Liver (tissue), 9 donors: Measurements from ENCODE around the gene RAB17. TPM values are rescaled to one million over a fixed set of nuclear protein-coding genes. Genes with fewer than 3 reads are reported as not detected.

Experiments
- DNase-seq: peaks from one replicate; pipeline ENCODE4 v3.0.0-alpha.2; 2017; ENCODE audit warnings: low spot score
- H3K27ac ChIP-seq, 2 donors: one replicate each; pipeline ENCODE4 v1.7.0; 2013; ENCODE audit warnings: inconsistent platforms in 2 of 2, low read length in 2 of 2, control low read depth in 1 of 2, low read depth in 1 of 2, mild to moderate bottlenecking in 1 of 2
- H3K27me3 ChIP-seq, 4 donors: one replicate each; pipeline versions ENCODE4 v1.6.1 to v1.7.0; 2013; ENCODE audit warnings: low read length in 3 of 4, inconsistent platforms in 1 of 4, mild to moderate bottlenecking in 1 of 4, moderate library complexity in 1 of 4; ENCODE audit not compliant: control insufficient read depth in 4 of 4, insufficient read depth in 4 of 4
- H3K36me3 ChIP-seq, 4 donors: one replicate each; pipeline versions ENCODE4 v1.6.1 to v1.7.0; 2013; ENCODE audit warnings: low read length in 3 of 4, mild to moderate bottlenecking in 3 of 4, low read depth in 1 of 4, moderate library complexity in 1 of 4; ENCODE audit not compliant: control insufficient read depth in 4 of 4, insufficient read depth in 3 of 4
- H3K4me1 ChIP-seq, 4 donors: one replicate each; pipeline versions ENCODE4 v1.6.1 to v1.7.0; 2013; ENCODE audit warnings: low read length in 3 of 4, mild to moderate bottlenecking in 3 of 4, moderate library complexity in 1 of 4; ENCODE audit not compliant: control insufficient read depth in 4 of 4, insufficient read depth in 4 of 4
- H3K4me3 ChIP-seq, 3 donors: one replicate each; pipeline versions ENCODE4 v1.6.1 to v1.7.0; 2013; ENCODE audit warnings: low read length in 3 of 3, control low read depth in 1 of 3, low read depth in 1 of 3, mild to moderate bottlenecking in 1 of 3
- H3K9ac ChIP-seq, 2 donors: one replicate each; pipeline ENCODE4 v1.7.0; 2013; ENCODE audit warnings: low read length in 2 of 2, mild to moderate bottlenecking in 2 of 2, moderate library complexity in 2 of 2, control low read depth in 1 of 2, low read depth in 1 of 2
- H3K9me3 ChIP-seq, 4 donors: one replicate each; pipeline versions ENCODE4 v1.6.1 to v1.7.0; 2013; ENCODE audit warnings: low read length in 3 of 4; ENCODE audit not compliant: control insufficient read depth in 4 of 4
- ATF3 ChIP-seq: IDR thresholded peaks from 2 replicates; pipeline ENCODE4 v1.6.1; 2016; ENCODE audit warnings: antibody characterized with exemption
- CTCF ChIP-seq: fragments of 150-350 bp; IDR thresholded peaks from 2 replicates; pipeline ENCODE4 v1.5.1; 2017; ENCODE audit warnings: improper control_type of control experiment, low read depth, low read length; ENCODE audit not compliant: missing input control
- EGR1 ChIP-seq, 2 donors: IDR thresholded peaks; 2 replicates each; pipeline ENCODE4 v1.6.1; 2016 to 2018; ENCODE audit warnings: antibody characterized with exemption in 2 of 2, low read depth in 2 of 2
- FOXA2 ChIP-seq: IDR thresholded peaks from 2 replicates; pipeline ENCODE4 v1.6.1; 2016; ENCODE audit warnings: antibody characterized with exemption
- GABPA ChIP-seq, 2 donors: IDR thresholded peaks in 1 of 2; conservative IDR thresholded peaks in 1 of 2; 2 replicates each; pipeline ENCODE4 v1.6.1; 2016; ENCODE audit warnings: antibody characterized with exemption in 2 of 2, mild to moderate bottlenecking in 1 of 2, moderate library complexity in 1 of 2
- HNF4A ChIP-seq, 2 donors: conservative IDR thresholded peaks; 2 replicates each; pipeline ENCODE4 v1.6.1; 2016; ENCODE audit warnings: antibody characterized with exemption in 2 of 2, mild to moderate bottlenecking in 2 of 2
- HNF4G ChIP-seq: IDR thresholded peaks from 2 replicates; pipeline ENCODE4 v1.6.1; 2016; ENCODE audit warnings: antibody characterized with exemption
- JUND ChIP-seq, 2 donors: IDR thresholded peaks; 2 replicates each; pipeline ENCODE4 v1.6.1; 2016; ENCODE audit warnings: antibody characterized with exemption in 2 of 2
- MAX ChIP-seq: IDR thresholded peaks from 2 replicates; pipeline ENCODE4 v1.6.1; 2016; ENCODE audit warnings: antibody characterized with exemption
- NR2F2 ChIP-seq: IDR thresholded peaks from 2 replicates; pipeline ENCODE4 v1.6.1; 2016; ENCODE audit warnings: antibody characterized with exemption
- RAD21 ChIP-seq, 2 donors: IDR thresholded peaks; 2 replicates each; pipeline ENCODE4 v1.6.1; 2016; ENCODE audit warnings: antibody characterized with exemption in 2 of 2, mild to moderate bottlenecking in 2 of 2
- REST ChIP-seq: IDR thresholded peaks from 2 replicates; pipeline ENCODE4 v1.6.1; 2016; ENCODE audit warnings: antibody characterized with exemption, mild to moderate bottlenecking
- RXRA ChIP-seq, 2 donors: IDR thresholded peaks; 2 replicates each; pipeline ENCODE4 v1.6.1; 2017 to 2018; ENCODE audit warnings: antibody characterized with exemption in 2 of 2, mild to moderate bottlenecking in 1 of 2
- SP1 ChIP-seq: IDR thresholded peaks from 2 replicates; pipeline ENCODE4 v1.6.1; 2018; ENCODE audit warnings: antibody characterized with exemption, mild to moderate bottlenecking
- TAF1 ChIP-seq: conservative IDR thresholded peaks from 2 replicates; pipeline ENCODE4 v1.6.1; 2016; ENCODE audit warnings: antibody characterized with exemption, mild to moderate bottlenecking
- YY1 ChIP-seq: IDR thresholded peaks from 2 replicates; pipeline ENCODE4 v1.6.1; 2016; ENCODE audit warnings: antibody characterized with exemption, mild to moderate bottlenecking
- ZBTB33 ChIP-seq: IDR thresholded peaks from 2 replicates; pipeline ENCODE4 v1.6.1; 2016; ENCODE audit warnings: antibody characterized with exemption
- WGBS: extraction: QIAGEN DNeasy Blood & Tissue Kit; methylation state at CpG from one replicate; pipeline ENCODE4 v1.1.7; 2013; 5-methylcytosine and 5-hydroxymethylcytosine counted together
- polyA plus RNA-seq, 2 donors: library from polyadenylated mRNA; stranded (reverse) in 1 of 2; unstranded in 1 of 2; fragments of 200-250 nt in 1 of 2; fragments of >200 nt in 1 of 2; fragmentation: Nextera tagmentation in 1 of 2; extraction: Ambion mirVana in 1 of 2; gene quantifications; one replicate each; pipeline versions ENCODE4 v1.2.1 to v1.2.3, GENCODE V29; 2013 to 2015
- total RNA-seq, 2 donors: library from RNA; depleted of rRNA; stranded (reverse); fragments of >200 nt; gene quantifications; one replicate each; pipeline ENCODE4 v1.2.3, GENCODE V29; 2014
- donor health status: healthy.
- donor health status: healthy.
- donor health status: healthy.
- donor health status: healthy.
- donor health status: healthy.

The RAB17 gene
- total and polyA plus RNA-seq, 4 donors = 17.8 to 96.5 (median 74.9) TPM

- H3K36me3 ChIP-seq = no peaks in the 10 kb centered on the region
- WGBS = 90% methylated on average over 5 of the region's 5 CpGs
- H3K27ac ChIP-seq = no peak overlapping the region
- peaks cover 7 to 31% (median 15%) of the 10 kb centered on the region in 4 donors for H3K4me1 ChIP-seq
- no peak for DNase-seq
- no peaks in the 10 kb centered on the region for H3K9me3 ChIP-seq
- TF ChIP-seq TAF1 (no peak), SP1 (no peak), FOXA2 (no peak), JUND (IDR thresholded peaks at IDR 0.05) (no peak)
- no peak overlapping the region for H3K4me3 ChIP-seq
- no peak overlapping the region for H3K9ac ChIP-seq
- no peaks in the 10 kb centered on the region for H3K27me3 ChIP-seq
Observed at GRCh38 chr2:237569041-237569440, 21.5 kb downstream of the RAB17 start.

- peaks cover 7 to 27% (median 13%) of the 10 kb centered on the region in 4 donors for H3K4me1 ChIP-seq
- no peaks in the 10 kb centered on the region for H3K36me3 ChIP-seq
- 75% methylated on average over 9 of the region's 9 CpGs for WGBS
- no peak for DNase-seq
- H3K27ac ChIP-seq = no peak overlapping the region
- no peak overlapping the region for H3K4me3 ChIP-seq
- H3K9ac ChIP-seq = no peak overlapping the region
- H3K27me3 ChIP-seq = no peaks in the 10 kb centered on the region
- TF ChIP-seq MAX = no peak
- no peak for TF ChIP-seq YY1
- no peak for TF ChIP-seq ZBTB33
- TF ChIP-seq JUND (IDR thresholded peaks at IDR 0.05) = no peak
- TF ChIP-seq HNF4A (conservative IDR thresholded peaks at IDR 0.05) = no peak
- no peak for TF ChIP-seq EGR1 (IDR thresholded peaks at IDR 0.05; ENCODE audit: low read depth in 2 of 2)
- TF ChIP-seq REST = no peak
- no peak for TF ChIP-seq RAD21 (IDR thresholded peaks at IDR 0.05)
- TF ChIP-seq CTCF = no peak
- no peak for TF ChIP-seq ATF3
- TF ChIP-seq NR2F2 = no peak
- no peak for TF ChIP-seq RXRA (IDR thresholded peaks at IDR 0.05)
- TF ChIP-seq FOXA2 = no peak
- TF ChIP-seq TAF1 = no peak
- TF ChIP-seq SP1 = no peak
- TF ChIP-seq GABPA (IDR thresholded peaks at IDR 0.05 in 1 of 2, conservative IDR thresholded peaks at IDR 0.05 in 1 of 2) = no peak
- no peak for TF ChIP-seq HNF4G
- H3K9me3 ChIP-seq = no peaks in the 10 kb centered on the region
Observed at GRCh38 chr2:237568121-237568660, 22.3 kb downstream of the RAB17 start.
